Epithelial cell of proximal tubule (primary cell): ENCODE measurements around the gene MRPS5. TPM values are rescaled to one million over a fixed set of nuclear protein-coding genes. Genes with fewer than 3 reads are reported as not detected.

ENCODE experiments used
- DNase-seq: peaks from one replicate; pipeline ENCODE4 v3.0.0-alpha.2; 2011; ENCODE audit warnings: low read depth
- H3K4me3 ChIP-seq: 2 replicates; pipeline ENCODE4 v1.5.1; 2011; ENCODE audit warnings: low read depth, mild to moderate bottlenecking, low read length
- CTCF ChIP-seq: conservative IDR thresholded peaks from 2 replicates; pipeline ENCODE4 v1.5.1; 2012; ENCODE audit warnings: low read depth, mild to moderate bottlenecking, low read length
- total RNA-seq: library from RNA; depleted of rRNA; stranded (reverse); fragments of >200 nt; gene quantifications from 2 replicates; pipeline ENCODE4 v1.2.3, GENCODE V29; 2015

The MRPS5 gene
- total RNA-seq, 1 donor from 2014 or later = 67.7 TPM

- TF ChIP-seq CTCF = peak; percentile 37
- H3K4me3 ChIP-seq = no peak overlapping the region
- no peak for DNase-seq
These were observed 44.1 kb downstream of the MRPS5 start for GRCh38 chr2:95077530-95077825.

GRCh38 chr2:95076705-95077529 lies 44.7 kb downstream of the MRPS5 start:
- TF ChIP-seq CTCF = peak; percentile 75
- H3K4me3 ChIP-seq = peak overlapping the region; percentile 60
- no peak for DNase-seq

GRCh38 chr2:95075440-95076132 lies 46.0 kb downstream of the MRPS5 start:
- no peak overlapping the region for H3K4me3 ChIP-seq
- TF ChIP-seq CTCF = no peak
- DNase-seq = no peak

DNA sequence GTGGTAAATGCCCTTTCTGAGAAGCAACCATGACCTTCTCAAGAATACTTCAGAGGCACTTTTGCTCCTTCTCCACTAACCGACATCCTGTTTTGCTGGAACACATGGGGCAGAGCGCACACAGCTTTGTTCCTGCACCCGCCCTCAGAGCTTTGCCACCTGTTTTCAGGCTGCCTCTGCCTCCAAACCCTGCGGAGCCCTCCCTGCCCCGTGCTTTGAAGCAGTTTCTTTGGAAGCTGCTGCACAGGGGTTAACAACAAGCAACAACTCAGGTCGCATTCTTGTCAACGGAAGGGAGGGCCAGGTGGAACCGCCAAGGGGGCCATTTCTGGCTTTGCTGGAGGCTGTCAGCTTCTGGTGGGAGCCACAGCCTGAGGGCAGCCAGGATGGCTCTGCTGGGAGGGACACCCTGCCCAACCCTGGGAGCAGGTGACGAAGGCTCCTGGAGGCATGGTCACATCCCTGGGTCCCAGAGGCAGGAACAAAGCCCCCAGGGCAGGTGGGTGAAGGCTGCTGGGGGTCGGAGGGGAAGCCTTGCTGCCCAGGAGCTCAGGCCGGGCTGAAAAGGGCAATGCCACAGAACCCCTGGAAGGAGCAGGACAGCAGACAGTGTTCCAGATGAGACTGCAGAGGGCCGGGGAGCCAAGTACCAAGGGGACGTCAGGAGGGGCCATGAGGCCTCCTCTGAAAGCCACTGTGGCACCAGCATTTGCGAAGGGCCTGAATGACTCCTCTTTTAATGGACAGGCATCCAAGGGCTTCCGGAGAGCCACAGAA lies 46.8 kb downstream of the MRPS5 start:
- no peak for DNase-seq
- no peak for TF ChIP-seq CTCF
- no peak overlapping the region for H3K4me3 ChIP-seq

GRCh38 chr2:95073856-95074662 lies 47.5 kb downstream of the MRPS5 start:
- no peak for DNase-seq
- H3K4me3 ChIP-seq = no peak overlapping the region
- TF ChIP-seq CTCF = no peak

GRCh38 chr2:95072424-95072823 lies 49.2 kb downstream of the MRPS5 start:
- no peak for DNase-seq
- no peak for TF ChIP-seq CTCF
- H3K4me3 ChIP-seq = no peak overlapping the region
